ENCODE data around the gene DHRS11. TPM values are rescaled to one million over a fixed set of nuclear protein-coding genes. Genes with fewer than 3 reads are reported as not detected.

Gene DHRS11
- total RNA-seq, result 6.2 and 10.1 TPM in 2 replicates

DNA sequence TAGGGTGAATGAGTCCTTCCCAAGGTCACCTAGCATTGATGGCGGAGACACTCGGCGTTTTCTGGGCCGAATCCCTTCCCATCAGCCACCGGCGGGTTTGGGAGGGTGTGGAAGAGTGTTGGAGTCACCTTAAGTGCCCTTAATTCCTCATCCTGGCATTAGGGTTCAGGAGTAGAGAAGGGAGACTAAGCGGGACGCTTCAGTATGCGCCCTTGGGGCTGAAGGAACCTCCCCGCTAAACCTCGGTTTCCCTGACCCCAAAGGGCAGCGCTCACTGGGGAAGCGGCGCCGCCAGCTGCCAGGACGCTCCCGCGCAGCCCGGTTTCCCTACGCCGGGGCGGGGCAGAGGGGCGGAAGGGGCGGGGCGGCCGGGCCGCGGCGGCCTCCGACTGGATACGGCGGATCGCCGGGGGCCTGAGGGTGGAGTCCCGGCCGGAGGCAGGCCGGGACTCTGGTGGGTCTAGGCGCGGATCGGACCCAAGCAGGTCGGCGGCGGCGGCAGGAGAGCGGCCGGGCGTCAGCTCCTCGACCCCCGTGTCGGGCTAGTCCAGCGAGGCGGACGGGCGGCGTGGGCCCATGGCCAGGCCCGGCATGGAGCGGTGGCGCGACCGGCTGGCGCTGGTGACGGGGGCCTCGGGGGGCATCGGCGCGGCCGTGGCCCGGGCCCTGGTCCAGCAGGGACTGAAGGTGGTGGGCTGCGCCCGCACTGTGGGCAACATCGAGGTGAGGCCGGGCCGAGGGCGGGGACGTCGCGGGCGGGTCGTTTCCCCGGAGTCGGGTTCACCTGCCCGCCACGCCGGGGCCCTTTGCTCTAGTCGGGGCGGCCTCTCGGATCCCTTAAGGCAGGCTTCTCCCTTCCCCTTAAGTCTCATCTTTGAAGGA, at the start of gene DHRS11:
Gene DHRS11, plus strand, starts transcription at position 446 of the 882 bp plus-strand sequence. Its CDS starts 131 bp downstream, at position 577.

GRCh38 chr17:36544307-36545076, 47.2 kb upstream of the DHRS11 start, which contains the start of gene GGNBP2:
Gene GGNBP2, plus strand, starts transcription at chr17:36544919. Its CDS starts 806 bp downstream, at chr17:36545725.

DNA sequence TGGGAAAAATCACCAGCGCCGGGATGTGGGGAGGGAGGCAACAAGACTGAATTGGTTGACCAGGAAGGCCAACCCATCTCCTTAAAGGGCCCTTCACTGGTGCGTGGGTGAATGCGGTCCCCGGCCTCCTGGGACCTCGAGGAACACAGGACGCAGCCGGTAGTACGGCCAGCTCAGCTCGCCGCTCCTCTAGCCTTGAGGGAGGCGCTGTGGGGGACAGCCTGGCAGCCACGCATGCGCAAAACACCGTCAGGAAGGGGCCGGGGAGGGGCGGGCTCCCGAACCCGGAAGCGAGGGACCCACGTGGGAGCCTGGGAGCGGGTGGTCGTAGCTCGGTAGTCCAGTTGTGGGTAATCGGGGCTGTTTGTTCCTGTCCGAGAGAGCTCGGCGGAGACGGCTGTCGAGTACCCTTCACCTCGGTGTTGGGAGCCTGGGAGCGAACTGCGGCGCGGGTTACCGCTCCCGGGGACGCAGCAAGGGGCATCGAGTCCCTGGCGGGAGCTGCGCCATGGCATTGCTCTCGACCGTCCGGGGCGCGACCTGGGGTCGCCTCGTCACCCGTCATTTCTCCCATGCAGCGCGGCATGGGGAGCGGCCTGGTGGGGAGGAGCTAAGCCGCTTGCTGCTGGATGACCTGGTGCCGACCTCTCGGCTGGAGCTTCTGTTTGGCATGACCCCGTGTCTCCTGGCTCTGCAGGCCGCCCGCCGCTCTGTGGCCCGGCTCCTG, 9.8 kb downstream of the DHRS11 start, which contains the start of gene MRM1:
Gene MRM1, plus strand, starts transcription at position 281 of the 727 bp plus-strand sequence. Its CDS starts 228 bp downstream, at position 509.

Other genes starting within 250 kb of the DHRS11 start
- not detected in 2 replicates for gene TBC1D3H, start 203.4 kb upstream of the DHRS11 start, total RNA-seq
- gene ZNHIT3, start 105.2 kb upstream of the DHRS11 start, total RNA-seq, result 29.3 and 34.0 TPM in 2 replicates
- gene MYO19, start 57.0 kb upstream of the DHRS11 start, total RNA-seq, result 73.5 and 73.9 TPM in 2 replicates
- 5.9 and 18.0 TPM in 2 replicates for gene PIGW, start 56.9 kb upstream of the DHRS11 start, total RNA-seq
- gene GGNBP2, start 47.0 kb upstream of the DHRS11 start, total RNA-seq, result 45.4 and 48.9 TPM in 2 replicates
- gene MRM1, start 9.7 kb downstream of the DHRS11 start, total RNA-seq, result 2.0 and 4.0 TPM in 2 replicates

All from vein endothelial cell (primary cell).